HepG2 (cell line): ENCODE measurements around the gene GRK6. TPM values are rescaled to one million over a fixed set of nuclear protein-coding genes. Genes with fewer than 3 reads are reported as not detected.
A peak's percentile ranks its signal among the peaks of the same experiment; 100 is the strongest.

Experiments used
- ARNTL ChIP-seq: sonication (generic); formaldehyde crosslinking; IDR thresholded peaks from 2 replicates; pipeline ENCODE4 v1.4.0; 2020; ENCODE audit warnings: mild to moderate bottlenecking, missing genetic modification reagents
- ASH2L ChIP-seq: fragments of 300-600, 200-600 bp; sonication (generic); IDR thresholded peaks from 2 replicates; pipeline ENCODE4 v1.7.0; 2017; ENCODE audit warnings: low read depth, mild to moderate bottlenecking, moderate library complexity, mixed read lengths, low read length; ENCODE audit not compliant: insufficient read length
- CCAR2 ChIP-seq: fragments of 200-400 bp; formaldehyde crosslinking; optimal IDR thresholded peaks from 2 replicates; pipeline ENCODE3; 2018; ENCODE audit warnings: low read depth, mild to moderate bottlenecking, low read length, moderate library complexity
- CEBPB ChIP-seq: IDR thresholded peaks from 2 replicates; pipeline ENCODE4 v1.6.1; 2011; ENCODE audit warnings: low read depth, low read length, improper control_type of control experiment, borderline replicate concordance
- CENPT ChIP-seq: sonication (generic); formaldehyde crosslinking; IDR thresholded peaks from 2 replicates; pipeline ENCODE4 v1.8.0; 2022; ENCODE audit warnings: low read depth, mild to moderate bottlenecking, moderate library complexity, missing genetic modification reagents
- CHCHD3 ChIP-seq: sonication (generic); formaldehyde crosslinking; IDR thresholded peaks from 2 replicates; pipeline ENCODE4 v1.8.0; 2022; ENCODE audit warnings: mild to moderate bottlenecking, missing genetic modification reagents, moderate library complexity
- DMAP1 ChIP-seq: IDR thresholded peaks from 2 replicates; pipeline ENCODE4 v1.6.1; 2016
- DNMT1 ChIP-seq: sonication (generic); formaldehyde crosslinking; IDR thresholded peaks from 2 replicates; pipeline ENCODE4 v1.5.1; 2020; ENCODE audit warnings: mild to moderate bottlenecking, missing genetic modification reagents
- DNMT3B ChIP-seq: conservative IDR thresholded peaks from 2 replicates; pipeline ENCODE4 v1.6.1; 2016; ENCODE audit warnings: missing biosample characterization, control low read depth
- IRX3 ChIP-seq: sonication (generic); formaldehyde crosslinking; IDR thresholded peaks from 2 replicates; pipeline ENCODE4 v1.8.1; 2023; ENCODE audit warnings: mild to moderate bottlenecking, low read depth, missing genetic modification reagents, borderline replicate concordance
- JUND ChIP-seq: sonication (generic); formaldehyde crosslinking; IDR thresholded peaks from 2 replicates; pipeline ENCODE4 v1.8.0; 2022; ENCODE audit warnings: mild to moderate bottlenecking, missing genetic modification reagents
- MAF1 ChIP-seq: sonication (generic); formaldehyde crosslinking; IDR thresholded peaks from 2 replicates; pipeline ENCODE4 v1.5.0; 2020; ENCODE audit warnings: missing genetic modification reagents, borderline replicate concordance
- THAP11 ChIP-seq: IDR thresholded peaks from 2 replicates; pipeline ENCODE4 v1.6.1; 2016; ENCODE audit warnings: missing biosample characterization, missing genetic modification reagents
- ZKSCAN8 ChIP-seq: IDR thresholded peaks from 2 replicates; pipeline ENCODE4 v1.6.1; 2016; ENCODE audit warnings: borderline replicate concordance, missing genetic modification reagents, missing compliant biosample characterization
- ZNF614 ChIP-seq: IDR thresholded peaks from 2 replicates; pipeline ENCODE4 v1.6.1; 2018; ENCODE audit warnings: missing biosample characterization, missing genetic modification reagents, inconsistent platforms, borderline replicate concordance
- ZNF737 ChIP-seq: sonication (generic); formaldehyde crosslinking; IDR thresholded peaks from 2 replicates; pipeline ENCODE4 v1.5.0; 2020; ENCODE audit warnings: missing genetic modification reagents, mild to moderate bottlenecking, borderline replicate concordance
- polyA plus RNA-seq, 8 experiments: library from polyadenylated mRNA; depleted of rRNA in 3 of 8; stranded (reverse) in 7 of 8; unstranded in 1 of 8; fragments of >200 nt; fragmentation: Illumina TruSeq in 4 of 8; extraction: Trizol in 4 of 8; gene quantifications; 2 replicates each; pipeline versions ENCODE4 v1.2.1 to v1.2.3, GENCODE V29; 2011 to 2016; ENCODE audit warnings: low read depth in 4 of 8, missing spikeins in 1 of 8, mixed read lengths in 1 of 8; ENCODE audit not compliant: insufficient read depth in 1 of 8
- total RNA-seq, 5 experiments: library from RNA; depleted of rRNA; stranded (reverse); fragments of >200 nt; fragmentation: Illumina TruSeq; extraction: Trizol; gene quantifications; 2 replicates each; pipeline ENCODE4 v1.2.3, GENCODE V29; 2016; ENCODE audit warnings: low read depth in 1 of 5
- TF ChIP-seq, protein P1 (sequence below): sonication (generic); formaldehyde crosslinking; IDR thresholded peaks from 2 replicates; pipeline ENCODE4 v1.4.0; 2020; ENCODE audit warnings: missing genetic modification reagents
- TF ChIP-seq, protein P2 (sequence below): sonication (generic); formaldehyde crosslinking; IDR thresholded peaks from 2 replicates; pipeline ENCODE4 v1.4.0; 2020; ENCODE audit warnings: mild to moderate bottlenecking, missing genetic modification reagents
- TF ChIP-seq, protein P3 (sequence below): sonication (generic); formaldehyde crosslinking; IDR thresholded peaks from 2 replicates; pipeline ENCODE4 v1.4.0; 2020; ENCODE audit warnings: missing genetic modification reagents, borderline replicate concordance
- TF ChIP-seq, protein P4 (sequence below): sonication (generic); formaldehyde crosslinking; IDR thresholded peaks from 2 replicates; pipeline ENCODE4 v1.4.0; 2020; ENCODE audit warnings: low read depth, missing genetic modification reagents

GRK6 gene
- total and polyA plus RNA-seq, 2 of the 13 experiments (the other 11 are each of a cell fraction or from before 2014, with no cell fraction given): 13.2 to 19.9 TPM

DNA sequence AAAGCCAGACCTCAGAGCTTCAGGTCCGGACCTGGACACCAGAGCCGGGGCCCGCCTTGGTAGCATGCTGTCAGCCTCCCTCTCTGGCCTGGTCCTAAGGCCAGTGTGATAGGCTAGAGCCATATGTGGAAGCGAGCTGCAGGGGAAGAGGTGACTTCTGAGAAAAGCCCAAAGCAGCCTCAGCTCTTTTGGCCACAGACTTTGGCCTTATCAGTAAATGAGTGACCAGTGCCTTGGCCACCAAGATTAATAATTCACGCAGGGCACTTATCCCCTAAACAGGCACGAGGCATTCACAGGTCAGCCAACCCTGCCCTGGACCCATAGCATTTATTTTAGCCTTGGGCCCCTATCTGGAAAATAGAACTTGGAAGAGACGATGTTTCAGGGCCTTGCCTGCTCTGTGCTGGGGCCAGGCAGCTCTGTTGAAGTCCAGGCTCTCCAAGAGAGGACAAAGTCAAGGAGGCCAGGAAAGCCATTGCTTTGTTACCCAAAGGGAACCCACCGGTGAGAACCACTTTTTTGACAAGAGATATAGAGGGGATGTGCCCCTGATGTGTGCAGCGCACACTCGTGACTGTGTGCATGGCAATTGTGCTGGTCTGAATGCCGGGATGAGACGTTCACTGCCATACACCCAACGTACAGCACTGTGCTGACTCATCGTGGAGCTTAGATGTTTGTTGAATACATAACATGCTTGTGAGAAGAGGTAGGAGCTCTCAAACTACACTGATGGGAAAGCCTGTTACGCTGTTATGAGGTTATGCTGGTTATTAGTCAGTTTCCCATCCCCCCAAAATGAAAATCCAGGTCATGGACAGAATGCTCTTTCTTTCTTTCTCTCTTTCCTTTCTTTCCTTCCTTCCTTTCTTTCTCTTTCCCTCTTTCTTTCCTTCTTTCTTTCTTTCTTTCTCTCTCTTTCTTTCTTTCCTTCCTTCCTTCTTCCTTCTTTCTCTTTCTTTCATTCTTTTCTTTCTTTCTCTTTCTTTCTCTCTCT, 47.3 kb upstream of the GRK6 start (continued):
- TF ChIP-seq ASH2L (peak; percentile 90), ARNTL (peak; percentile 91), ZKSCAN8 (CRISPR knock-in tag) (0 out of 2 replicates have a peak, but pooled peaks have one; percentile 55), JUND (no peak), IRX3 (CRISPR knock-in tag) (no peak), CHCHD3 (CRISPR knock-in tag) (no peak), THAP11 (CRISPR knock-in tag) (peak; percentile 44; the same call in 1 of the 2 replicates), MAF1 (no peak), CEBPB (no peak), ZNF614 (CRISPR knock-in tag) (peak; percentile 64), DMAP1 (CRISPR knock-in tag) (peak; percentile 72), CCAR2 (no peak), CENPT (CRISPR knock-in tag) (no peak), DNMT1 (CRISPR knock-in tag) (no peak), ZNF737 (CRISPR knock-in tag) (peak; percentile 36; the same call in 1 of the 2 replicates), DNMT3B (CRISPR knock-in tag) (no peak)
- TF ChIP-seq, protein P1, sequence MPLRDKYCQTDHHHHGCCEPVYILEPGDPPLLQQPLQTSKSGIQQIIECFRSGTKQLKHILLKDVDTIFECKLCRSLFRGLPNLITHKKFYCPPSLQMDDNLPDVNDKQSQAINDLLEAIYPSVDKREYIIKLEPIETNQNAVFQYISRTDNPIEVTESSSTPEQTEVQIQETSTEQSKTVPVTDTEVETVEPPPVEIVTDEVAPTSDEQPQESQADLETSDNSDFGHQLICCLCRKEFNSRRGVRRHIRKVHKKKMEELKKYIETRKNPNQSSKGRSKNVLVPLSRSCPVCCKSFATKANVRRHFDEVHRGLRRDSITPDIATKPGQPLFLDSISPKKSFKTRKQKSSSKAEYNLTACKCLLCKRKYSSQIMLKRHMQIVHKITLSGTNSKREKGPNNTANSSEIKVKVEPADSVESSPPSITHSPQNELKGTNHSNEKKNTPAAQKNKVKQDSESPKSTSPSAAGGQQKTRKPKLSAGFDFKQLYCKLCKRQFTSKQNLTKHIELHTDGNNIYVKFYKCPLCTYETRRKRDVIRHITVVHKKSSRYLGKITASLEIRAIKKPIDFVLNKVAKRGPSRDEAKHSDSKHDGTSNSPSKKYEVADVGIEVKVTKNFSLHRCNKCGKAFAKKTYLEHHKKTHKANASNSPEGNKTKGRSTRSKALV (CRISPR knock-in tag): no peak
- TF ChIP-seq, protein P2, sequence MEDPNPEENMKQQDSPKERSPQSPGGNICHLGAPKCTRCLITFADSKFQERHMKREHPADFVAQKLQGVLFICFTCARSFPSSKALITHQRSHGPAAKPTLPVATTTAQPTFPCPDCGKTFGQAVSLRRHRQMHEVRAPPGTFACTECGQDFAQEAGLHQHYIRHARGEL (CRISPR knock-in tag): no peak; the same call in 1 of the 2 replicates
- TF ChIP-seq, protein P3, sequence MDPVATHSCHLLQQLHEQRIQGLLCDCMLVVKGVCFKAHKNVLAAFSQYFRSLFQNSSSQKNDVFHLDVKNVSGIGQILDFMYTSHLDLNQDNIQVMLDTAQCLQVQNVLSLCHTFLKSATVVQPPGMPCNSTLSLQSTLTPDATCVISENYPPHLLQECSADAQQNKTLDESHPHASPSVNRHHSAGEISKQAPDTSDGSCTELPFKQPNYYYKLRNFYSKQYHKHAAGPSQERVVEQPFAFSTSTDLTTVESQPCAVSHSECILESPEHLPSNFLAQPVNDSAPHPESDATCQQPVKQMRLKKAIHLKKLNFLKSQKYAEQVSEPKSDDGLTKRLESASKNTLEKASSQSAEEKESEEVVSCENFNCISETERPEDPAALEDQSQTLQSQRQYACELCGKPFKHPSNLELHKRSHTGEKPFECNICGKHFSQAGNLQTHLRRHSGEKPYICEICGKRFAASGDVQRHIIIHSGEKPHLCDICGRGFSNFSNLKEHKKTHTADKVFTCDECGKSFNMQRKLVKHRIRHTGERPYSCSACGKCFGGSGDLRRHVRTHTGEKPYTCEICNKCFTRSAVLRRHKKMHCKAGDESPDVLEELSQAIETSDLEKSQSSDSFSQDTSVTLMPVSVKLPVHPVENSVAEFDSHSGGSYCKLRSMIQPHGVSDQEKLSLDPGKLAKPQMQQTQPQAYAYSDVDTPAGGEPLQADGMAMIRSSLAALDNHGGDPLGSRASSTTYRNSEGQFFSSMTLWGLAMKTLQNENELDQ: 0 out of 2 replicates have a peak, but pooled peaks have one; percentile 51
- TF ChIP-seq, protein P4, sequence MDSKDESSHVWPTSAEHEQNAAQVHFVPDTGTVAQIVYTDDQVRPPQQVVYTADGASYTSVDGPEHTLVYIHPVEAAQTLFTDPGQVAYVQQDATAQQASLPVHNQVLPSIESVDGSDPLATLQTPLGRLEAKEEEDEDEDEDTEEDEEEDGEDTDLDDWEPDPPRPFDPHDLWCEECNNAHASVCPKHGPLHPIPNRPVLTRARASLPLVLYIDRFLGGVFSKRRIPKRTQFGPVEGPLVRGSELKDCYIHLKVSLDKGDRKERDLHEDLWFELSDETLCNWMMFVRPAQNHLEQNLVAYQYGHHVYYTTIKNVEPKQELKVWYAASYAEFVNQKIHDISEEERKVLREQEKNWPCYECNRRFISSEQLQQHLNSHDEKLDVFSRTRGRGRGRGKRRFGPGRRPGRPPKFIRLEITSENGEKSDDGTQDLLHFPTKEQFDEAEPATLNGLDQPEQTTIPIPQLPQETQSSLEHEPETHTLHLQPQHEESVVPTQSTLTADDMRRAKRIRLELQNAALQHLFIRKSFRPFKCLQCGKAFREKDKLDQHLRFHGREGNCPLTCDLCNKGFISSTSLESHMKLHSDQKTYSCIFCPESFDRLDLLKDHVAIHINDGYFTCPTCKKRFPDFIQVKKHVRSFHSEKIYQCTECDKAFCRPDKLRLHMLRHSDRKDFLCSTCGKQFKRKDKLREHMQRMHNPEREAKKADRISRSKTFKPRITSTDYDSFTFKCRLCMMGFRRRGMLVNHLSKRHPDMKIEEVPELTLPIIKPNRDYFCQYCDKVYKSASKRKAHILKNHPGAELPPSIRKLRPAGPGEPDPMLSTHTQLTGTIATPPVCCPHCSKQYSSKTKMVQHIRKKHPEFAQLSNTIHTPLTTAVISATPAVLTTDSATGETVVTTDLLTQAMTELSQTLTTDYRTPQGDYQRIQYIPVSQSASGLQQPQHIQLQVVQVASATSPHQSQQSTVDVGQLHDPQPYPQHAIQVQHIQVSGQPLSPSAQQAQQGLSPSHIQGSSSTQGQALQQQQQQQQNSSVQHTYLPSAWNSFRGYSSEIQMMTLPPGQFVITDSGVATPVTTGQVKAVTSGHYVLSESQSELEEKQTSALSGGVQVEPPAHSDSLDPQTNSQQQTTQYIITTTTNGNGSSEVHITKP (CRISPR knock-in tag): peak; percentile 78
